H9 (cell line): ENCODE results near the gene TCOF1. TPM values are rescaled to one million over a fixed set of nuclear protein-coding genes. Genes with fewer than 3 reads are reported as not detected.

Experiments used
- DNase-seq: peaks from one replicate; pipeline ENCODE4 v3.0.0-alpha.2; 2017
- H2AFZ ChIP-seq: one replicate; pipeline ENCODE4 v1.6.1; 2013; ENCODE audit warnings: mild to moderate bottlenecking, low read length, control low read depth, moderate library complexity
- H2AK5ac ChIP-seq: 2 replicates; pipeline ENCODE4 v1.6.1; 2013; ENCODE audit warnings: low read length, control low read depth, mixed read lengths; ENCODE audit not compliant: insufficient read length
- H2BK120ac ChIP-seq: one replicate; pipeline ENCODE4 v1.6.1; 2013; ENCODE audit warnings: low read depth, mild to moderate bottlenecking, low read length, control low read depth, inconsistent platforms; ENCODE audit not compliant: poor library complexity, severe bottlenecking
- H2BK12ac ChIP-seq: 2 replicates; pipeline ENCODE4 v1.6.1; 2013; ENCODE audit warnings: low read length, control low read depth, mixed read lengths, low read depth; ENCODE audit not compliant: insufficient read length
- H2BK15ac ChIP-seq: 2 replicates; pipeline ENCODE4 v1.6.1; 2013; ENCODE audit warnings: low read depth, low read length, control low read depth
- H2BK20ac ChIP-seq: one replicate; pipeline ENCODE4 v1.6.1; 2013; ENCODE audit warnings: low read depth, mild to moderate bottlenecking, low read length, control low read depth, inconsistent platforms; ENCODE audit not compliant: poor library complexity, severe bottlenecking
- H2BK5ac ChIP-seq: 2 replicates; pipeline ENCODE4 v1.6.1; 2013; ENCODE audit warnings: low read length, control low read depth, mixed read lengths; ENCODE audit not compliant: insufficient read length
- H3K14ac ChIP-seq: 2 replicates; pipeline ENCODE4 v1.6.1; 2013; ENCODE audit warnings: low read length, control low read depth; ENCODE audit not compliant: insufficient read depth
- H3K18ac ChIP-seq: 2 replicates; pipeline ENCODE4 v1.6.1; 2013; ENCODE audit warnings: low read depth, mild to moderate bottlenecking, mixed read lengths, low read length, control low read depth; ENCODE audit not compliant: insufficient read length
- H3K23ac ChIP-seq: 2 replicates; pipeline ENCODE4 v1.6.1; 2013; ENCODE audit warnings: low read length, control low read depth, mixed read lengths, low read depth; ENCODE audit not compliant: insufficient read length
- H3K23me2 ChIP-seq: 2 replicates; pipeline ENCODE4 v1.6.1; 2013; ENCODE audit warnings: low read depth, mild to moderate bottlenecking, mixed read lengths, low read length, control low read depth; ENCODE audit not compliant: insufficient read length, poor library complexity, severe bottlenecking
- H3K27ac ChIP-seq: 2 replicates; pipeline ENCODE4 v1.5.1; 2013; ENCODE audit warnings: low read length, control low read depth, mixed read lengths, low read depth; ENCODE audit not compliant: insufficient read length
- H3K27me3 ChIP-seq: 2 replicates; pipeline ENCODE4 v1.6.1; 2013; ENCODE audit warnings: low read length, control low read depth, inconsistent platforms; ENCODE audit not compliant: insufficient read depth
- H3K4ac ChIP-seq: 2 replicates; pipeline ENCODE4 v1.6.1; 2013; ENCODE audit warnings: low read depth, mild to moderate bottlenecking, control low read depth, inconsistent platforms, low read length, moderate library complexity
- H3K4me1 ChIP-seq: 2 replicates; pipeline ENCODE4 v1.6.1; 2013; ENCODE audit warnings: low read length, control low read depth, inconsistent platforms; ENCODE audit not compliant: insufficient read depth
- H3K4me2 ChIP-seq: 2 replicates; pipeline ENCODE4 v1.6.1; 2013; ENCODE audit warnings: low read length, control low read depth, mixed read lengths; ENCODE audit not compliant: insufficient read length, insufficient read depth
- H3K56ac ChIP-seq: 2 replicates; pipeline ENCODE4 v1.6.1; 2013; ENCODE audit warnings: low read depth, mild to moderate bottlenecking, mixed read lengths, low read length, control low read depth; ENCODE audit not compliant: insufficient read length
- H3K79me1 ChIP-seq: 2 replicates; pipeline ENCODE4 v1.6.1; 2013; ENCODE audit warnings: low read depth, mild to moderate bottlenecking, moderate library complexity, low read length, control low read depth, inconsistent platforms; ENCODE audit not compliant: insufficient read depth, poor library complexity, severe bottlenecking
- H3K79me2 ChIP-seq: 2 replicates; pipeline ENCODE4 v1.6.1; 2013; ENCODE audit warnings: low read length, control low read depth, inconsistent platforms; ENCODE audit not compliant: insufficient read depth
- H3K9ac ChIP-seq: 2 replicates; pipeline ENCODE4 v1.6.1; 2013; ENCODE audit warnings: low read length, control low read depth, mixed read lengths; ENCODE audit not compliant: insufficient read length; ENCODE audit errors: extremely low read depth
- H3K9me3 ChIP-seq: one replicate; pipeline ENCODE4 v1.6.1; 2013; ENCODE audit warnings: low read depth, low read length, inconsistent platforms; ENCODE audit not compliant: control insufficient read depth
- H3T11ph ChIP-seq: one replicate; pipeline ENCODE4 v1.6.1; 2013; ENCODE audit warnings: mild to moderate bottlenecking, low read length, control low read depth, inconsistent platforms
- H4K20me1 ChIP-seq: one replicate; pipeline ENCODE4 v1.6.1; 2013; ENCODE audit not compliant: control insufficient read depth, insufficient read length, insufficient read depth
- H4K5ac ChIP-seq: 2 replicates; pipeline ENCODE4 v1.6.1; 2013; ENCODE audit warnings: low read depth, mild to moderate bottlenecking, mixed read lengths, low read length, control low read depth; ENCODE audit not compliant: insufficient read length
- H4K8ac ChIP-seq: replicated peaks from 2 replicates; pipeline ENCODE4 v1.6.1; 2013; ENCODE audit warnings: low read length, control low read depth, mixed read lengths, low read depth; ENCODE audit not compliant: insufficient read length
- H4K91ac ChIP-seq: 2 replicates; pipeline ENCODE4 v1.6.1; 2013; ENCODE audit warnings: low read depth, mild to moderate bottlenecking, moderate library complexity, mixed read lengths, low read length, control low read depth; ENCODE audit not compliant: insufficient read length
- H3K27ac Mint-ChIP-seq, 3 experiments: 2 replicates in 2 of 3; 3 replicates in 1 of 3; pipeline ENCODE4 v1.8.0; 2020 to 2021; ENCODE audit warnings: mixed read lengths in 3 of 3, mild to moderate bottlenecking in 1 of 3, moderate library complexity in 1 of 3
- H3K27me3 Mint-ChIP-seq: 2 replicates; pipeline ENCODE4 v1.8.0; 2021; ENCODE audit warnings: low read depth, mild to moderate bottlenecking, moderate library complexity, mixed read lengths
- H3K36me3 Mint-ChIP-seq, 3 experiments: 2 replicates in 2 of 3; 3 replicates in 1 of 3; pipeline ENCODE4 v1.8.0; 2020 to 2021; ENCODE audit warnings: low read depth in 3 of 3, mixed read lengths in 3 of 3; ENCODE audit not compliant: insufficient read depth in 1 of 3
- H3K4me1 Mint-ChIP-seq, 2 experiments: 2 replicates each; pipeline ENCODE4 v1.8.0; 2020; ENCODE audit warnings: mixed read lengths in 2 of 2
- H3K4me3 Mint-ChIP-seq, 2 experiments: 2 replicates in 1 of 2; 3 replicates in 1 of 2; pipeline ENCODE4 v1.8.0; 2020 to 2021; ENCODE audit warnings: mild to moderate bottlenecking in 2 of 2, mixed read lengths in 2 of 2, moderate library complexity in 1 of 2
- H3K9me3 Mint-ChIP-seq, 2 experiments: 2 replicates in 1 of 2; 3 replicates in 1 of 2; pipeline ENCODE4 v1.8.0; 2020; ENCODE audit warnings: mild to moderate bottlenecking in 2 of 2, mixed read lengths in 2 of 2, moderate library complexity in 1 of 2
- WGBS: extraction: QIAGEN DNeasy Blood & Tissue Kit; methylation state at CpG from one replicate; pipeline ENCODE4 v1.1.7; 2013; ENCODE audit warnings: missing lambda C conversion rate, low lambda C conversion rate, mixed read lengths; ENCODE audit not compliant: insufficient read length; ENCODE audit errors: extremely low coverage; 5-methylcytosine and 5-hydroxymethylcytosine counted together
- total RNA-seq: library from RNA; stranded (reverse); gene quantifications from 2 replicates; pipeline ENCODE4 v1.2.1, GENCODE V29; 2021
- TF ChIP-seq, protein P1 (sequence below): fragments of 200-600 bp; sonication (generic); conservative IDR thresholded peaks from 3 replicates; pipeline ENCODE4 v1.8.0; 2021; ENCODE audit warnings: antibody characterized with exemption, mild to moderate bottlenecking

Gene TCOF1
- total RNA-seq, 1 experiment from 2014 or later: 128 TPM

DNA sequence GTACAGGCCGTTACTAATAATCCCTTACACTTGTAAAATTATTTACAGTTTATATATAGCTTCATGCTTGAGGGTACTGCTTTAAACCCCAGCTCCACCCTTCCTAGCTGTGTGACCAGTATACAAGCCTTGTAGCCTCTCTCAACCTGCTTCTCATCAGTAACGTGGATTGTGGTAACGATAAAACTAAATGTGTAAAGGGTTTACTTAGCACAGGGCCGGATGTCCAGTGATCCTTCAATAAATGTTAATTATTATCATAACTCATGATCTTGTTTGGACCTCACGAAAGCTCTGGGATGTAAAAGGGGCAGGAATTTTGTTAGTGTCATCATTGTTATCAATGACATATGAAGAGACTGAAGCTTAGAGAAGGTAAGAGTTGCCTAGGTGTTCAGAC, 47.3 kb upstream of the TCOF1 start:
- Histone ChIP-seq H2BK12ac (no peak overlapping the region), H4K20me1 (no peaks in the 10 kb centered on the region), H3K56ac (no peak overlapping the region), H3K9me3 (no peaks in the 10 kb centered on the region), H2BK120ac (no peak overlapping the region), H4K5ac (no peak overlapping the region), H3K27me3 (no peaks in the 10 kb centered on the region), H4K8ac (no peak overlapping the region), H3K18ac (no peak overlapping the region), H3K79me2 (no peaks in the 10 kb centered on the region), H3K14ac (no peak overlapping the region), H3T11ph (no peak overlapping the region), H3K4me1 (no peaks in the 10 kb centered on the region), H2BK20ac (no peak overlapping the region), H3K79me1 (no peaks in the 10 kb centered on the region), H2AK5ac (no peak overlapping the region), H3K4ac (no peak overlapping the region), H2BK5ac (no peak overlapping the region), H3K9ac (no peak overlapping the region), H3K27ac (no peak overlapping the region), H3K23ac (no peak overlapping the region), H2AFZ (no peak overlapping the region), H3K23me2 (no peaks in the 10 kb centered on the region), H4K91ac (no peak overlapping the region), H3K4me2 (no peak overlapping the region), H2BK15ac (no peak overlapping the region)
- Mint-ChIP-seq H3K27me3 (peaks cover 5% of the 10 kb centered on the region), H3K4me1 (peaks cover 22 to 26% of the 10 kb centered on the region in 2 experiments), H3K36me3 (no peaks in the 10 kb centered on the region), H3K4me3 (no peak overlapping the region), H3K9me3 (no peaks in the 10 kb centered on the region), H3K27ac (no peak overlapping the region)
- no peak for DNase-seq
- TF ChIP-seq, protein P1, sequence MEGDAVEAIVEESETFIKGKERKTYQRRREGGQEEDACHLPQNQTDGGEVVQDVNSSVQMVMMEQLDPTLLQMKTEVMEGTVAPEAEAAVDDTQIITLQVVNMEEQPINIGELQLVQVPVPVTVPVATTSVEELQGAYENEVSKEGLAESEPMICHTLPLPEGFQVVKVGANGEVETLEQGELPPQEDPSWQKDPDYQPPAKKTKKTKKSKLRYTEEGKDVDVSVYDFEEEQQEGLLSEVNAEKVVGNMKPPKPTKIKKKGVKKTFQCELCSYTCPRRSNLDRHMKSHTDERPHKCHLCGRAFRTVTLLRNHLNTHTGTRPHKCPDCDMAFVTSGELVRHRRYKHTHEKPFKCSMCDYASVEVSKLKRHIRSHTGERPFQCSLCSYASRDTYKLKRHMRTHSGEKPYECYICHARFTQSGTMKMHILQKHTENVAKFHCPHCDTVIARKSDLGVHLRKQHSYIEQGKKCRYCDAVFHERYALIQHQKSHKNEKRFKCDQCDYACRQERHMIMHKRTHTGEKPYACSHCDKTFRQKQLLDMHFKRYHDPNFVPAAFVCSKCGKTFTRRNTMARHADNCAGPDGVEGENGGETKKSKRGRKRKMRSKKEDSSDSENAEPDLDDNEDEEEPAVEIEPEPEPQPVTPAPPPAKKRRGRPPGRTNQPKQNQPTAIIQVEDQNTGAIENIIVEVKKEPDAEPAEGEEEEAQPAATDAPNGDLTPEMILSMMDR: no peak
- no CpG with 5 or more reads among the region's 5 CpGs for WGBS
